Panc1 (cell line): Measurements from ENCODE around the gene NCAPG2. TPM values are rescaled to one million over a fixed set of nuclear protein-coding genes. Genes with fewer than 3 reads are reported as not detected.

Experiments
- ATAC-seq: fragments of 200-7000 bp; cut with Tn5 transposase; 2 replicates; pipeline ENCODE4 v1.9.1; 2020; ENCODE audit warnings: mild to moderate bottlenecking, moderate library complexity
- BruUV-seq: library from RNA; stranded (reverse); fragments of 400-500 nt; replicated peaks from 2 replicates; lab custom pipeline; 2021; lab: Mats Ljungman, UMichigan
- CTCF ChIA-PET: fragments of 300-600 bp; sonication (Branson Sonifier 250); formaldehyde crosslinking; loops from one replicate; lab custom pipeline; 2022; ENCODE audit warnings: antibody characterized with exemption; lab: Charles Lee
- POLR2A ChIA-PET: fragments of 300-600 bp; sonication (Branson Sonifier 250); formaldehyde crosslinking; loops from one replicate; lab custom pipeline; 2022; ENCODE audit warnings: antibody characterized with exemption; lab: Charles Lee
- DNase-seq: peaks from one replicate; pipeline ENCODE4 v3.0.0-alpha.2; 2010; ENCODE audit warnings: low read depth, low spot score
- H3K27ac ChIP-seq: 2 replicates; pipeline ENCODE4 v1.5.1; 2011; ENCODE audit warnings: mild to moderate bottlenecking, low read length, inconsistent platforms
- H3K27me3 ChIP-seq: fragments of 200-500 bp; sonication (Bioruptor generic); 2 replicates; pipeline ENCODE4 v1.6.0; 2014; ENCODE audit warnings: low read length, inconsistent platforms; ENCODE audit not compliant: control insufficient read depth, insufficient read depth
- H3K36me3 ChIP-seq: fragments of 200-500 bp; sonication (Bioruptor generic); 2 replicates; pipeline ENCODE4 v1.5.1; 2014; ENCODE audit warnings: inconsistent platforms, mild to moderate bottlenecking, low read length, moderate library complexity; ENCODE audit not compliant: control insufficient read depth, insufficient read depth
- H3K4me1 ChIP-seq: 2 replicates; pipeline ENCODE4 v1.5.1; 2011; ENCODE audit warnings: inconsistent platforms, mild to moderate bottlenecking, low read length, moderate library complexity; ENCODE audit not compliant: control insufficient read depth, insufficient read depth
- H3K4me3 ChIP-seq, 2 experiments: 2 replicates each; pipeline ENCODE4 v1.5.1; 2011 to 2012; ENCODE audit warnings: low read depth in 2 of 2, low read length in 2 of 2, mild to moderate bottlenecking in 2 of 2, inconsistent platforms in 1 of 2, moderate library complexity in 1 of 2
- H3K9me3 ChIP-seq: fragments of 200-500 bp; sonication (Bioruptor generic); 2 replicates; pipeline ENCODE4 v1.5.1; 2014; ENCODE audit warnings: low read depth, mild to moderate bottlenecking, inconsistent platforms, low read length, moderate library complexity; ENCODE audit not compliant: control insufficient read depth, insufficient read depth
- POLR2AphosphoS5 ChIP-seq: IDR thresholded peaks from 2 replicates; pipeline ENCODE4 v1.6.1; 2012; ENCODE audit warnings: mild to moderate bottlenecking, low read depth, low read length, moderate library complexity
- SIN3A ChIP-seq: IDR thresholded peaks from 2 replicates; pipeline ENCODE4 v1.6.1; 2012; ENCODE audit warnings: low read depth, mild to moderate bottlenecking, low read length, moderate library complexity, borderline replicate concordance; ENCODE audit not compliant: insufficient read depth
- TCF7L2 ChIP-seq: IDR thresholded peaks from 2 replicates; pipeline ENCODE4 v1.6.1; 2011; ENCODE audit warnings: mild to moderate bottlenecking, low read depth, low read length, inconsistent platforms
- in situ Hi-C: cut with HindIII; loops from 2 replicates; pipeline ENCODE4 v1.10.0; 2016; ENCODE audit warnings: low sequenced_read_pairs, low pct_unique_long_range_greater_than_20kb
- intact Hi-C: fragments of 100-400 bp; cut with micrococcal nuclease; formaldehyde crosslinking; loops from one replicate; pipeline ENCODE4 v1.10.0; 2022; ENCODE audit not compliant: unreplicated experiment
- total RNA-seq: library from RNA; stranded (reverse); gene quantifications from one replicate; pipeline ENCODE4 v1.2.1, GENCODE V29; 2021; ENCODE audit not compliant: unreplicated experiment
- TF ChIP-seq, protein P1 (sequence below), 2 experiments: IDR thresholded peaks; 2 replicates each; pipeline ENCODE4 v1.6.1; 2011 to 2012; ENCODE audit warnings: low read depth in 2 of 2, control low read depth in 1 of 2, low read length in 1 of 2, mild to moderate bottlenecking in 1 of 2, moderate library complexity in 1 of 2; ENCODE audit not compliant: insufficient read depth in 1 of 2
- TF ChIP-seq, protein P2 (sequence below): fragments of 450-650 bp; IDR thresholded peaks from 2 replicates; pipeline ENCODE4 v1.5.1; 2017; ENCODE audit warnings: mild to moderate bottlenecking

Gene NCAPG2
- total RNA-seq, 1 experiment from 2014 or later, result 81.4 TPM

- Histone ChIP-seq H3K9me3 (no peaks in the 10 kb centered on the region), H3K27me3 (no peaks in the 10 kb centered on the region), H3K27ac (no peak overlapping the region), H3K4me1 (no peaks in the 10 kb centered on the region), H3K4me3 (no peak overlapping the region), H3K36me3 (peaks cover 17% of the 10 kb centered on the region)
- ATAC-seq, result no peak
- TF ChIP-seq POLR2AphosphoS5 (no peak), SIN3A (no peak)
- TF ChIP-seq, protein P1, sequence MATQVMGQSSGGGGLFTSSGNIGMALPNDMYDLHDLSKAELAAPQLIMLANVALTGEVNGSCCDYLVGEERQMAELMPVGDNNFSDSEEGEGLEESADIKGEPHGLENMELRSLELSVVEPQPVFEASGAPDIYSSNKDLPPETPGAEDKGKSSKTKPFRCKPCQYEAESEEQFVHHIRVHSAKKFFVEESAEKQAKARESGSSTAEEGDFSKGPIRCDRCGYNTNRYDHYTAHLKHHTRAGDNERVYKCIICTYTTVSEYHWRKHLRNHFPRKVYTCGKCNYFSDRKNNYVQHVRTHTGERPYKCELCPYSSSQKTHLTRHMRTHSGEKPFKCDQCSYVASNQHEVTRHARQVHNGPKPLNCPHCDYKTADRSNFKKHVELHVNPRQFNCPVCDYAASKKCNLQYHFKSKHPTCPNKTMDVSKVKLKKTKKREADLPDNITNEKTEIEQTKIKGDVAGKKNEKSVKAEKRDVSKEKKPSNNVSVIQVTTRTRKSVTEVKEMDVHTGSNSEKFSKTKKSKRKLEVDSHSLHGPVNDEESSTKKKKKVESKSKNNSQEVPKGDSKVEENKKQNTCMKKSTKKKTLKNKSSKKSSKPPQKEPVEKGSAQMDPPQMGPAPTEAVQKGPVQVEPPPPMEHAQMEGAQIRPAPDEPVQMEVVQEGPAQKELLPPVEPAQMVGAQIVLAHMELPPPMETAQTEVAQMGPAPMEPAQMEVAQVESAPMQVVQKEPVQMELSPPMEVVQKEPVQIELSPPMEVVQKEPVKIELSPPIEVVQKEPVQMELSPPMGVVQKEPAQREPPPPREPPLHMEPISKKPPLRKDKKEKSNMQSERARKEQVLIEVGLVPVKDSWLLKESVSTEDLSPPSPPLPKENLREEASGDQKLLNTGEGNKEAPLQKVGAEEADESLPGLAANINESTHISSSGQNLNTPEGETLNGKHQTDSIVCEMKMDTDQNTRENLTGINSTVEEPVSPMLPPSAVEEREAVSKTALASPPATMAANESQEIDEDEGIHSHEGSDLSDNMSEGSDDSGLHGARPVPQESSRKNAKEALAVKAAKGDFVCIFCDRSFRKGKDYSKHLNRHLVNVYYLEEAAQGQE (IDR thresholded peaks at IDR 0.05; ENCODE audit: insufficient read depth in 1 of 2, low read depth in 2 of 2, low read length in 1 of 2), result no peak
- TF ChIP-seq, protein P2, sequence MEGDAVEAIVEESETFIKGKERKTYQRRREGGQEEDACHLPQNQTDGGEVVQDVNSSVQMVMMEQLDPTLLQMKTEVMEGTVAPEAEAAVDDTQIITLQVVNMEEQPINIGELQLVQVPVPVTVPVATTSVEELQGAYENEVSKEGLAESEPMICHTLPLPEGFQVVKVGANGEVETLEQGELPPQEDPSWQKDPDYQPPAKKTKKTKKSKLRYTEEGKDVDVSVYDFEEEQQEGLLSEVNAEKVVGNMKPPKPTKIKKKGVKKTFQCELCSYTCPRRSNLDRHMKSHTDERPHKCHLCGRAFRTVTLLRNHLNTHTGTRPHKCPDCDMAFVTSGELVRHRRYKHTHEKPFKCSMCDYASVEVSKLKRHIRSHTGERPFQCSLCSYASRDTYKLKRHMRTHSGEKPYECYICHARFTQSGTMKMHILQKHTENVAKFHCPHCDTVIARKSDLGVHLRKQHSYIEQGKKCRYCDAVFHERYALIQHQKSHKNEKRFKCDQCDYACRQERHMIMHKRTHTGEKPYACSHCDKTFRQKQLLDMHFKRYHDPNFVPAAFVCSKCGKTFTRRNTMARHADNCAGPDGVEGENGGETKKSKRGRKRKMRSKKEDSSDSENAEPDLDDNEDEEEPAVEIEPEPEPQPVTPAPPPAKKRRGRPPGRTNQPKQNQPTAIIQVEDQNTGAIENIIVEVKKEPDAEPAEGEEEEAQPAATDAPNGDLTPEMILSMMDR, result no peak
- CTCF ChIA-PET, result no interaction called here
- no TSS peak for BruUV-seq
- in situ Hi-C loops (no loop called here), intact Hi-C loops (no loop called here)
- POLR2A ChIA-PET, result no interaction called here
- no peak for DNase-seq
Measured at GRCh38 chr7:158738841-158739240, 34.2 kb upstream of the NCAPG2 start.

DNA sequence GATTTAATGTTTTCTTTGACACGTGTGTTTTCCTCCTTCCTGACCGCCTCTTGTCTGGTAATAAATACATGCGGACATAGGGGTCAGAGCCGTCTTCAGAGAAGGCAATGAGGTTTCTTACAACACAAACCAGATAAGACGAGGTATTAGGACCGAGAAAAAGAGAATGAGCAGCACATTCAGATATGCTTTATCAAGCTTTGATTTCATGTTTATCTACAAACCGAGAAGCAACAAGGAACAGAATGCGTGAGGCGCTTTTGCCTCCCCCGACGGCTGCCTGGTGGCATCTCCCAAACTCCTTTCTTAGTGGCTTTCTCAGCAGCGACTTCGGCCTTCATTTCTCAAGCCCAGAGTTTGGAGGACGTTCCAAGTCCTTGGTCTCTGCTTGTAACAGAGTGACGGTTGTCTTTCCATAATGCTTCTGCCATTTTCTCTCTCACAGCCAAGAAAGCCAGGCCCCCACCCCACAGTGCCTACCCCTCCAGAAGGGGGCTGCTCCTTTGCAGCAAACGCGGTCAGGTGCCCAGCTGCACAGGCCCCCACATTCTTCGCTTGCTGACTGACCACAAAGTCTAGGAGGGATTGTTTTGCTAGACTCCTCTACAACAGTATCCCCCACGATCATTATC, 32.6 kb upstream of the NCAPG2 start:
- intact Hi-C loops, result no loop called here
- Histone ChIP-seq H3K27ac (no peak overlapping the region), H3K27me3 (no peaks in the 10 kb centered on the region), H3K4me1 (no peaks in the 10 kb centered on the region), H3K36me3 (peaks cover 19% of the 10 kb centered on the region), H3K9me3 (no peaks in the 10 kb centered on the region), H3K4me3 (no peak overlapping the region)
- DNase-seq, result no peak
- TF ChIP-seq, protein P2, result no peak
- TF ChIP-seq TCF7L2 (no peak), POLR2AphosphoS5 (no peak), SIN3A (no peak)
- TF ChIP-seq, protein P1 (IDR thresholded peaks at IDR 0.05; ENCODE audit: insufficient read depth in 1 of 2, low read depth in 2 of 2, low read length in 1 of 2), result no peak
- in situ Hi-C loops, result no loop called here
- ATAC-seq, result no peak
- POLR2A ChIA-PET, result no interaction called here
- CTCF ChIA-PET, result no interaction called here
- BruUV-seq, result no TSS peak
